ENCODE measurements around the gene ATP6V0A4.
"Not testable (repeated sequence)": the region's sequence is repeated elsewhere in the genome, so short reads cannot be mapped to it uniquely, and the experiment has no call there.

ATP6V0A4 gene

DNA sequence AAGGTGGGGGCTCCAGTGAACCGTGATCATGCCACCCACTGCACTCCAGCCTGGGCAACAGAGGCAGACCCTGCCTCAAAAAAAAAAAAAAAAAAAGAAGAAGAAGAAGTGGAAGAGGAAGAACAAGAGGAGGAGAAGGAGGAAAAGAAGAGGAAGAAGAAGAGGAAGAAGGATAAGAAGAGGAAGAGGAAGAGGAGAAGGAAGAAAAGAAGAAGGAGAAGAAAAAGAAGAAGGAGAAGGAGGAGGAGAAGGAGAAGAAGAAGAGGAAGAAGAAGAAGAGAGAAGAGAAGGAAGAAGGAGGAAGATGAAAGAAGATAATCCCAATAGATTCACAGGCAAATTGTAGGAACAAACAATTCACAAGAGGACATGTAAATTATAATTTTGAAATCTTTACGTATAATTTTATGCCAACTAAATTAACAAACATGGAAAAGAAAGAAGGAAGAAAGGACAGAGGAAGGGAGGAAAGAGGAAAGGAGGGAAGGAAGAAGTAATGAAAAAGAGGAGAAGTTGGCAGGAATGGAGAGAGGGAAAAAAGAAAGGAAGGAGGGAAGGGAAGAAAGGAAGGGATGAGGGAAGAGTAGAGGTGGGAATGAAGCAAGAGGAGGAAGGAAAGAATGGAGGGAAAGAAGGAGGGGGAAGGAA lies 100.3 kb downstream of the ATP6V0A4 start:
- DNase-seq: no peak

DNA sequence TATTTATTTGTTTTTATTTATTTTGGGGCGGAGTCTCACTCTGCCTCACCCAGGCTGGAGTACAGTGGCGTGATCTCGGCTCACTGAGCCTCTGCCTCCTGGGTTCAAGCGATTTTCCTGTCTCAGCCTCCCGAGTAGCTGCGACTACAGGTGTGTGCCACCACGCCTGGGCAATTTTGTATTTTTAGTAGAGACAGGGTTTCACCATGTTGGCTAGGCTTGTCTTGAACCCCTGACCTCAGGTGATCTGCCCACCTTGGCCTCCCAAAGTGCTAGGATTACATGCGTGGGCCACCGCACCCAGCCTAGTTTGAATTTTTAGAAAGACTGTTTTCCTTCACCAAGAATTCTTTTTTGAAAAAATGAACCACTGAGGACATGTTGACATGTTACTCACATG lies 102.2 kb downstream of the ATP6V0A4 start:
- DNase-seq: not testable (repeated sequence)

DNA sequence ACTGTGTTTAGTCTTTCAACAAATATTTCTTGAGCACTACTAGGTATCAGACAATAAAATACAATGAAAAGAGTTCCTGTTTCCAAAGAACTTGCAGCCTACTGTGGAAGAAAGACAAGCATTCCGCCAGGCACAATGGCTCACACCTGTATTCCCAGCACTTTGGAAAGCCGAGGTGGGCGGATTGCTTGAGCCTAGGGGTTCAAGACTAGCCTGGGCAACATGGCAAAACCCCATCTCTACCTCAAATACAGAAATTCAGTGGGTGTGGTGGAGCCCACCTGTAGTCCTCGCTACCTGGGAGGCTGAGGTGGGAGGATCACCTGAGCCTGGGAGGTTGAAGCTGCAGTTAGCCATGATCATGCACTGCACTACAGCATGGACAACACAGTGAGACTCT lies 102.9 kb downstream of the ATP6V0A4 start:
- DNase-seq: no peak

GRCh38 chr7:138691178-138691577 lies 106.8 kb downstream of the ATP6V0A4 start:
- no peak for DNase-seq

DNA sequence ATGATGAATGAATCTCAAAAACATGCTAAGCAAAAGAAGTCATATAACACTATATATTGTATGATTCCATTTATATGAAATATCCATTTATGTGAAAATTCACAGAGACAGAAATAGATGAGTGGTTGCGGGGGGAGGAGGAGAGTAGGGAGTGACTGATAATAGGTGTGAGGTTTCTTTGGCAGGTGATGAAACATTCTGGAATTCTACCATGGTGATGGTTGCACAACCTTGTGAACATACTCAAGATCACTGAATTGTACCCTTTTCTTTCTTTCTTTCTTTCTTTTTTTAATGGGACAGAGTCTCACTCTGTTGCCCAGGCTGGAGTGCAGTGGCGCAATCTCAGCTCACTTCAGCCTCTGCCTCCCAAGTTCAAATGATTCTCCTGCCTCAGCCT lies 107.5 kb downstream of the ATP6V0A4 start:
- DNase-seq: no peak

DNA sequence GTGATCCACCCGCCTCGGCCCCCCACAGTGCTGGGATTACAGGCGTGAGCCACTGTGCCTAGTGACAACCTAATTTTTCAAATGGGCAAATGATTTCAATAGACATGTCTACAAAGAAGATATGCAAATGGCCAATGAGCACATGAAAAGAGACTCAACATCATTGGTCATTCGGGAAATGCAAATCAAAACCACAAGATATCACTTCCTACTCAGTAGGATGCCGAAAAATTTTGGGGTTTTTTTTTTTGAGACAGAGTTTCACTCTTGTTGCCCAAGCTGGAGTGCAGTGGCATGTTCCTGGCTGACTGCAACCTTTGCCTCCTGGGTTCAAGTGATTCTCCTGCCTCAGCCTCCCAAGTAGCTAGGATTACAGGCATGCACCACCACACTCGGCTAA lies 110.0 kb downstream of the ATP6V0A4 start:
- DNase-seq: not testable (repeated sequence)

- DNase-seq: no peak
Measured at GRCh38 chr7:138684340-138684739, 113.7 kb downstream of the ATP6V0A4 start.

DNA sequence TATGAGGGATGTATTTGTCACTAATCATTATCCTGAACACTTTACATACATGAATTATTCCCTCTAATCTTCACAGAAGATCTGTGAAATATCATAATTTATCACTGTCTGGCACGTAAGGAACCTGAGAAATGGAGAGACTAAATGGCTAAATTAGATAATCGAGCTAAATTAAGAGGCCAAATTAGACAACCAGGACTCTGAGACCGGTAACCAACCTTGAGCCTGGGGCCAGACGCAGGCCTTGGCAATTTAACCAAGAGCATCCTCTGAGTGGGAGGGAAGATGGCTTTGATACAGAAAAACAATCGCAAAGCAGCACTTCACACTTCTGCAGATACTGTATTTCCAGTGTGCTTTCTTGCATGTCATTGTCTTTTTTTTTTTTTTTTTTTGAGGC lies 118.2 kb downstream of the ATP6V0A4 start:
- DNase-seq: no peak

- DNase-seq: no peak
Measured at GRCh38 chr7:138670594-138670993, 127.4 kb downstream of the ATP6V0A4 start.

- no peak for DNase-seq
Measured at GRCh38 chr7:138669364-138669763, 128.6 kb downstream of the ATP6V0A4 start.

GRCh38 chr7:138668946-138669345 lies 129.1 kb downstream of the ATP6V0A4 start:
- DNase-seq: no peak

- no peak for DNase-seq
Measured at GRCh38 chr7:138668229-138668596, 129.8 kb downstream of the ATP6V0A4 start.

DNA sequence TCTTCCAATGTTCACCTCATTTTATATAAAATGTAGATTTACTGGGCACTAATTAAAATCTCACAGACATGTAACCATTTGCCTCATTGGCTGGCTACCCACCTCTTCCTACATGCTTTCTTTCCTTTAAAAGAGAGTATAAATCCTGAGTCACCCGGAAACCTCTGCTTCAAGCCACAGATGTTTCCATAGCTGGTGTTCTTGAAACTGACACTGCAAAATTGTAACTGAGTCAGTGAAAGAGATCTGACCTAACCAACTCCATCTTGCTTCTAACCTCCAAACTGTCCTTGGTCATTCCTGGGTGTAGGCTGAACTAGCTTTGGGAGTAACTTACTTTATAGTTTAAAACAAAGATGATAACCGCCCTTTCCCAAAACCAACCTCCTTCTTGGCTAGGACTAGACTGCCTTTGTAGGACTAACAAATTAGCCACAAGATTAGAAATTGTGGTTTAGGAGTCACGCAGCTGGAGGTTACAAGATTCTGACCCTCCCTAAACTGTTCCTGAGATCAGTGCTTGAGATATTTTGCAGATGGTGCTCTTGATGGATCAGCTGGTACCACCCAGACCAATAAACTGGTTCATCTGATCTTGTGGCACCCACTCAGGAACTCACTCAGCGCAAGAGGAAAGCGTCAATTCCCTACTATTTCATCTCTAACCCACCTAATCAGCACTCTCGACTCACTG lies 130.3 kb downstream of the ATP6V0A4 start:
- DNase-seq: peak in 1 of 2 donors; percentile 70

DNA sequence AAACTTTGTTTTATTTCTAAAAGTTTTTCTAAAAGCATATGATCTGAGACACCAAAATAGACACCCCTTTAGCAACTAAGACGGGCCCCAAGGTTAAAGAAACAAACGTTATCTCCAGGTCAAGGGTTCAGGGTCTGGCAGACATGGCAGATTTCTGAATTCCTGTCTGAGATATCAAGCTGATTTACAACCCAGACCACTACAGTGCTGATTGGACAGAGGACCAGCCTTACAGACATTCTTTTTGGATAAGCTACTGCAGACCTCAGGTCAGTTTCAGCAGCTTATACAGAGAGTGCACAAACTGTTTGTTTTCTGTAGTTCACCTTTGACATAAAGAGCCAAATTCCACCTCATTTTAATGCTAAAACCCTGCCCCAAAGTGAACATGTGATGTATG lies 131.6 kb downstream of the ATP6V0A4 start:
- no peak for DNase-seq

- no peak for DNase-seq
Measured at GRCh38 chr7:138665669-138666140, 132.3 kb downstream of the ATP6V0A4 start.

- no peak for DNase-seq
Measured at GRCh38 chr7:138665249-138665648, 132.7 kb downstream of the ATP6V0A4 start.

DNA sequence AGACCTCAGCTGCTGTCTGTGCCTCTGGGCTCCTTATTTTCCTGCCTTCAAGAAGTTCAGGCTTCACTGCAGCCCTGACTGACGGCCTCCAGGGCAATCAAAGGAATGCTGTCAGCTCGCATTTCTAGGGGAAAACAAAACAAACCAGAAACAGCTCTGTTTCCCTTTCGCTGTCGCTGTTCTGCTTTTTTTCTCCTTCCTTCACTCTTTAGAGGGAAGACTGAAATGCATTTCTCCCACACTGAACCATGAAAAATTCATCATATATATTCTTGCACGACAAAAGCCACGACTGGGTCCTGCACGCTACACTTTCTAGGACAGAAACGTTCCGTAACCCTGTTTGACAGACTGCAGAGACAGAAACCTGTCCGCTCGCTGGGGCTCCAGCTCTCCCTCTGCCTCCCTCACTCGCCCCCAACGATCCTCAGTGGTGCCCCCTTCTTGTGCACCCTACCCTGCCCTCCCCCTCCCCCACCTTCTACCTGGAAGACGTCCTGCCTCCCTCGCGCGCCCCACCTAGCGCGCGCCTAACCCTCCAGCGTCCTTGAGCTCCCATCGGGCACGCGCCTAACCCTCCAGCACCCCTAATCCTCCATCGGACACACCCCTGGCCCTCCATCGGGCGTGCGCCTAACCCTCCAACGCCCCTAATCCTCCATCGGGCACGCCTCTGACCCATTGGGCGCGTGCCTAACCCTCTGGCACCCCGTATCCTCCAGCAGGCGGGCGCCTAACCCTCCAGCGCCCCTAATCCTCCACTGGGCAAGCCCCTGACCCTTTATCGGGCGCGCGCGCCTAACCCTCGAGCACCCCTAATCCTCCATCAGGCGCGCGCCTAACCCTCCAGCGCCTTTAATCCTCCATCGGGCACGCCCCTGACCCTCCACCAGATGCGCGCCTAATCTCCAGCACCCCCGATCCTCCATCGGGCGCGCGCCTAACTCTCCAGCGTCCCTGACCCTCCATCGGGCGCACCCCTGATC lies 134.0 kb downstream of the ATP6V0A4 start:
- DNase-seq: peak in 1 of 2 donors; percentile 46

DNA sequence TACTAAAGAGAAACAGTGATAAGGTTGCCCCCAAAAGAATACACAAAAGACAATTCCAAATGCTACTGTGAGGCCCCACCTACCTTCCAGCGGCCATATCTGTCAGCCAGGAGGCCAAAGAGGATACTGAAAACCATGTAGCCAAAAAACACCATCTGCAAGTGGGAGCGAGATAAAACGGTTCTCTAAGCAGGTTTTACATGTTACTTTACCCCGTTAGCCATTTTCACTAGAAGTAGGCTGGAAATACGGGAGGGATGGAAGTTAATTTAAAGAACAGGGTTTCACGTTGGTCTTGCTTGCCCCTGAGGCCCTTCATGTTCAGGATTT lies 135.0 kb downstream of the ATP6V0A4 start:
- DNase-seq: no peak

GRCh38 chr7:138662076-138662990 lies 135.7 kb downstream of the ATP6V0A4 start:
- peak in 1 of 2 donors; percentile 46 for DNase-seq

DNA sequence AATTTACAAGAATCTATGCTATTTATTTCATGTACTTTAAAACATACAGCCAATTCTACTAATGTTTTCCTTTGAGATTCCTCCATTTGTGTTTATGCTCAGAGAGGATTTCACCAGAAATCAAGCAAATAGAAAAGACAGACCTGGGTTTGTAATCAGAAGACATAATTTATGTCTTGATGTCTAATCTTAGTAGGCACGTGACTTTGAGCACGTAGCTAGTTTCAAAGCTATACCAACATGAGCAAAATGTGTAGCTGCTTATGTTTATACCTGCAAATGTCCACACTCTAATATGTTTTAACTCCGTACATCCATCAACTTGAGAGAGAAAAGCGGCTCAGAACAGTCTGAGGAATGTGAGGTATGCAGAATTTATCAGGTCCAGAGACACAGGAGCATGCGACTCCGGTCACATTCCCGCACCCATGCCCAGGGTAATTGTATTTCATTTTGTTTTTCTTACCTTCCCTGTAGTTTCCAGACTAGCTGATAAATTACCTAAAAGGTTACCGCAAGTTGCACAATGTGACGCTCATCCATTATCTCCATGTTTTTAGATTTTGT lies 136.8 kb downstream of the ATP6V0A4 start:
- no peak for DNase-seq

DNA sequence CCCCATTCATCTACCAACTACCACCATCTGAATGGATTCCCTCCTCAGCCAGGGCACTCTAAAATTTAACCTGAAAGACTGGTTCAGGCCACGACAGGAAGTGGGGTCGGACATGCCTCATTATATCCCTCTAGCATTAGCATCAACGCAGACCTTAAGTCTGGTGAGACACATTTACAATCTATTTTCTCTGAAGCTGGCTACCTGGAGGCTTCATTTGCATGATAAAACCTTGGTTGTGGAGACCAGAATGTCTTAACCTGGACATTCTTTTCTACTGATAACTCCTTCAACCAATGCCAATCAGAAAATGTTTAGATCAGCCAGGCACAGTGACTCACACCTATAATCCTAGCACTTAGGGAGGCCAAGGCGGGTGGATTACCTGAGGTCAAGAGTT lies 139.1 kb downstream of the ATP6V0A4 start:
- DNase-seq: no peak

DNA sequence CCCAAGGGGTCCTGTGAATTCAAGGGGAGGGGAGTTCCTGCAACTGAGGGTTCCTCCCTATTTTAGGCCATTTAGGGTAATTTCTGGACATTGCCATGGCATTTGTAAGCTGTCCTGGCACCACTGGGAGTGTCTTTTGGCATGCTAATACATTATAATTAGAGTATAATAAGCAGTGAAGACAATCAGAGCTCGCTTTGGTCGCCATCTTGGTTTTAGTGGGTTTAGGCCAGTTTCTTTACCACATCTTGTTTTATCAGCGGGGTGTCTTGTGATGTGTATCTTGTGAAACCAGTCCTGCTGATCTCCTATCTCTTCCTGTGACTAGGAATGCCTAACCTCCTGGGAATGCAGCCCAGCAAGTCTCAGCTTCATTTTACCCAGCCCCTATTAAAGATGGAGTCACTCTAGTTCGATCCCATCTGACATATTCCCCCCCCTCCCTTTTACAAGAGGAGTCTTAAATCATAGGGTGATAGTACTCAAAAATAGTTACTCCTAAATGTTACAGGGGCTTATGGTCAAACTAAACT lies 140.1 kb downstream of the ATP6V0A4 start:
- no peak for DNase-seq
